A673 (cell line): ENCODE measurements around the gene CLRN1.

Experiments used
- EZH2 ChIP-seq: fragments of 200-600 bp; sonication (generic); IDR thresholded peaks from 2 replicates; pipeline ENCODE4 v1.6.1; 2017; ENCODE audit warnings: borderline replicate concordance, low read depth, mild to moderate bottlenecking, mixed read lengths, antibody characterized with exemption, low read length; ENCODE audit not compliant: poor library complexity, severe bottlenecking
- TF ChIP-seq, protein P1 (sequence below): fragments of 300-800, 200-600 bp; sonication (generic); conservative IDR thresholded peaks from 2 replicates; pipeline ENCODE4 v1.5.1; 2017; ENCODE audit warnings: low read depth, mild to moderate bottlenecking, antibody characterized with exemption, low read length, moderate library complexity, mixed read lengths

DNA sequence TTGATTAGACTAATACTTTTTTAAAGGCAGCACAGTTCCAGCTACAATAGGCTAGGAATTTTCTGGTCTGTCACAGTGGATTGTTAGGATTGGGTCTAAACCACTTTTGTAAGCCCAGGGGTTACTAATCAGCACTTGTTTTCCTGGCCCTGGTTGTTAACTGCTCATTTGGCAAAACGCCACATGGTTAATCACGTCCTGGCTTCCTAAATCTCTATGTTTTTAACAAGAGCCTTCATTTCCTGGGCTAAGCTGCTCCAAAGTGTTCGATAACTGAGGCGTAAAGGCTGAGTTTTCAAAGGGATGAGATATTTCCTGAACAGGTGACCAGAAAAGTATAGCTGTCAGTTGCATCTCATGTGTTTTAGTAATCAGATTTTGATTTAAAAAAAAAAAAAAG lies 38.9 kb upstream of the CLRN1 start:
- TF ChIP-seq, protein P1, sequence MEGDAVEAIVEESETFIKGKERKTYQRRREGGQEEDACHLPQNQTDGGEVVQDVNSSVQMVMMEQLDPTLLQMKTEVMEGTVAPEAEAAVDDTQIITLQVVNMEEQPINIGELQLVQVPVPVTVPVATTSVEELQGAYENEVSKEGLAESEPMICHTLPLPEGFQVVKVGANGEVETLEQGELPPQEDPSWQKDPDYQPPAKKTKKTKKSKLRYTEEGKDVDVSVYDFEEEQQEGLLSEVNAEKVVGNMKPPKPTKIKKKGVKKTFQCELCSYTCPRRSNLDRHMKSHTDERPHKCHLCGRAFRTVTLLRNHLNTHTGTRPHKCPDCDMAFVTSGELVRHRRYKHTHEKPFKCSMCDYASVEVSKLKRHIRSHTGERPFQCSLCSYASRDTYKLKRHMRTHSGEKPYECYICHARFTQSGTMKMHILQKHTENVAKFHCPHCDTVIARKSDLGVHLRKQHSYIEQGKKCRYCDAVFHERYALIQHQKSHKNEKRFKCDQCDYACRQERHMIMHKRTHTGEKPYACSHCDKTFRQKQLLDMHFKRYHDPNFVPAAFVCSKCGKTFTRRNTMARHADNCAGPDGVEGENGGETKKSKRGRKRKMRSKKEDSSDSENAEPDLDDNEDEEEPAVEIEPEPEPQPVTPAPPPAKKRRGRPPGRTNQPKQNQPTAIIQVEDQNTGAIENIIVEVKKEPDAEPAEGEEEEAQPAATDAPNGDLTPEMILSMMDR, result no peak
- no peak for TF ChIP-seq EZH2
